ENCODE measurements around the gene ABHD17A. TPM values are rescaled to one million over a fixed set of nuclear protein-coding genes. Genes with fewer than 3 reads are reported as not detected.
"Not testable (repeated sequence)": the region's sequence is repeated elsewhere in the genome, so short reads cannot be mapped to it uniquely, and the experiment has no call there.

The ABHD17A gene
- polyA plus RNA-seq, 3 donors from 2014 or later, result 652 to 783 (median 741) TPM

DNA sequence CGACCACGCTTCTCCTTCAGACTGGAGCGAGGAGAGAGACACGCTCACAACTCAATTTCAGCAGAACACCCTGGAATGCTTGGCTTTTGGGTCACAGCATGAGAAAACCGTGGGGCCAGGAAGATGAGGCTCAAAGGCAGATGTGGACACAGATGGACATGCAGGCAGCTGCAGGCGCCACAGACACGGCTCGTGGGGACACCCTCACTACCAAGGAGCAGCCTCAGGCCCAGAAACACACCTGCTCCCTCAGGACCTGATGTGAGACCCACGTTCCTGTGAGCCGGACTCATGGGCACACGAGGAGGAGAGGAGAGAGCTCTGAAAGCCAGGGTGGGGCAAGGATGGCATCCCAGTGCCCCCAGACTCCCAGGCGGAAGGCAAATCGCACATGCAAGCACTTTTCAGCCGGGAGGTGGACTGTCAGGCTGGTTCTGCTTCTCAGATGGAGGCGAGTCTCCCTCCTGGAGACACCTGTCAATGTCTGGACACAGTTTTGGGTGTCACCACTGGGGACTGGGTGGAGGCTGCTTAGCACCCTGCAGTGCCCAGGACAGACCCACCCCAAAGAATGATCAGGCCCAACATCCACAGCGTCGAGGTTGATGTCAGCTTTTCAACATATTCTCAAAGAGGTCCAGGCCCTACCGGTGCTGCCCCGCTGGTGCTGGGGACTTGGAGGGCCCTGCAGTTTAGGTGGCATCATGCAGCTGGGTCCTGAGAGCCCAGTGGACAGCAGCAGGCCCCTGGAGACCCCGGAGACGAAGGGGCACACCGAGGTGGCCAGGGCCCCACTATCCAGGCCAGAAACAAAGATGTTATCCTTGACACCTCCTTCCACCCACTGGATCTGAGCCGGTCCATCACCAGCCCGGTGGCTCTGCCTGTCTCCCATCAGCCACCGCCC is 2.3 kb downstream of the ABHD17A start:
- Mint-ChIP-seq H3K36me3 (peaks cover 18 to 23% (median 21%) of the 10 kb centered on the region in 3 donors), H3K27me3 (ENCODE audit: low read depth in 3 of 3) (peaks cover 29 to 44% (median 35%) of the 10 kb centered on the region in 3 donors), H3K4me3 (peak overlapping the region; percentile 98 to 100 (median 98)), H3K4me1 (peaks cover 34 to 52% of the 10 kb centered on the region in 2 donors), H3K9me3 (peaks cover 0 to 7% (median 3%) of the 10 kb centered on the region in 6 donors), H3K27ac (peak overlapping the region; percentile 99 to 100 (median 100))
- DNase-seq, result peak in 1 of 3 donors; percentile 39

DNA sequence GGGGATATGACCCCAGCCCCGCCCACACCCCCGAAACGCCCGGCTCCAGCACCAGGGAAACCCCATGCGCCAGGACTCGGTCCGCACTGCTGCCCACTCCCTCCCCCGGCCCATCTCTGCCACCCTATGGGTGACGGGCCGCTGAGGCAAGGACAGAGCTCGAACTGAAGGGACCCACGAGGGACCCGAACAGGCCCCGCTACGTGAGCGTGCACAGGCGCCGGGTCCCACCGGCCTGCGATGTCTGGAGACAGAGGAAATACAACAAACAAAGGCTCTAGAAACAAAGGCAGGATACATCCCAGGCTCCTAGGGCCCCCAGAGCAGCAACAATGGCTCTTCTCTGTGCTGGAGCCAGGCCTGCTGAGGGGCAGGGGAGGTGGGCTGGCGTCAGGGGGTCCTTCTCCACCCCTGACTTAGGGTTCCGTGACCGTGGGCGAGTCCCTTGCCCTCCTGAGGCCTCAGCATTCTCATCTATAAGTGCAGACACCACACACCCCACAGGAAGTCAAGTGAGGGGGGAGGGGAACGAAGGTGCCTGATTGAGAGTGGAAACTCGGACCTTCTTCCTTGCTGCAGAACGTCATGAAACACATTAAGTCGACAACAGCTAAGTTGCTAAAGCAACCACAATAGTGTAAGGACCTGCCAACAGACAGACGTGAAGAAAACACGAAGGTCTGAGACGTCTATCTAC is 3.1 kb downstream of the ABHD17A start:
- Mint-ChIP-seq H3K27ac (peak overlapping the region; percentile 99 to 100 (median 100)), H3K36me3 (peaks cover 18 to 23% (median 21%) of the 10 kb centered on the region in 3 donors), H3K4me1 (peaks cover 30 to 47% of the 10 kb centered on the region in 2 donors), H3K4me3 (peak overlapping the region; percentile 98 to 100 (median 98)), H3K9me3 (peaks cover 0 to 7% (median 3%) of the 10 kb centered on the region in 6 donors), H3K27me3 (ENCODE audit: low read depth in 3 of 3) (peaks cover 29 to 44% (median 35%) of the 10 kb centered on the region in 3 donors)
- peak; percentile 94 to 96 (median 96) for DNase-seq

DNA sequence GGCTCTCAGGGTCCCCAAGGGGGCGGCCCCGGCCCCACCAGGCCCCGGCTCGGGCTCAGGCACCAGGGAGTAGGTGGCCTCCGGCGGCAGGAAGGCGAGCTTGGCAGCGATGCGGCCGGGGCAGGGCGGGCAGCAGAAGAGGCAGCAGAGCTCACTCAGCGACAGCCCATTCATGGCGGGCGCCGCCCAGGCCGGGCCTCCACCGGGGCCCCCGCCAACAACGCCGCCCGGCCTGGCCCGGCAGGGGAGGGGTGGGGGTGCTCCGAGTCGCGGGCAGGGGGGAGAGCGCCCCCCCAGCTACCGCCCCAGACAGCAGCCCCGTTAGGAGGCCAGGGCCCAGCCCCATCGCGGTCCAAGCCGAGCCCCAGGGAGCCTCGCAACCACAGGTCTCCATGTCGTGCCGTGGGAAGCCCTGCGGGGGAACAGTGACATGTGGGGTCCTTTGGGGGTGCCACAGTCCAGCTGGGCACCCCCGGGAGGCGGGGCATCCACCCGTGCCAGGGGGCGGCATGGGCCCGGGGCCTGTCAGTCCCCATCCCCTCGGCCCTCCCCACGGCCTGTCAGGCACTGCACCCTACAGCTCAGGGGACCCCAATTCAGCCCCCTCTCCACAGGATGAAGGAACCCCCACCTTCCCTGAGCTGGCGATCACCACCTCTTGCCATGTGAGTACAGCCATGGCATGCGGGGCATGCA is 3.8 kb downstream of the ABHD17A start:
- Mint-ChIP-seq H3K4me1 (peaks cover 28 to 46% of the 10 kb centered on the region in 2 donors), H3K27ac (peak overlapping the region; percentile 99 to 100 (median 100))
- H3K9me3 Mint-ChIP-seq, result not testable (repeated sequence)

GRCh38 chr19:1880611-1881392 is 4.5 kb downstream of the ABHD17A start:
- no peak for DNase-seq
- Mint-ChIP-seq H3K4me3 (peak overlapping the region; percentile 35 to 62 (median 52)), H3K27me3 (ENCODE audit: low read depth in 3 of 3) (peaks cover 35 to 51% (median 42%) of the 10 kb centered on the region in 3 donors), H3K4me1 (peaks cover 34 to 50% of the 10 kb centered on the region in 2 donors), H3K27ac (peak overlapping the region; percentile 44 to 84 (median 76)), H3K36me3 (peaks cover 18 to 23% (median 21%) of the 10 kb centered on the region in 3 donors), H3K9me3 (peaks cover 0 to 7% (median 3%) of the 10 kb centered on the region in 6 donors)

More for the DNA sequence above, 3.8 kb downstream of the ABHD17A start:
- Mint-ChIP-seq H3K36me3 (peaks cover 18 to 23% (median 21%) of the 10 kb centered on the region in 3 donors), H3K27me3 (ENCODE audit: low read depth in 3 of 3) (peaks cover 29 to 46% (median 35%) of the 10 kb centered on the region in 3 donors), H3K4me3 (peak overlapping the region; percentile 98 to 100 (median 98))
- peak in 2 of 3 donors; percentile 45 to 46 for DNase-seq

GRCh38 chr19:1879982-1880381 is 5.3 kb downstream of the ABHD17A start:
- peaks cover 38 to 50% of the 10 kb centered on the region in 2 donors for H3K4me1 Mint-ChIP-seq
- peaks cover 18 to 23% (median 21%) of the 10 kb centered on the region in 3 donors for H3K36me3 Mint-ChIP-seq
- peak overlapping the region; percentile 35 to 66 (median 57) for H3K4me3 Mint-ChIP-seq
- H3K27ac Mint-ChIP-seq, result peak overlapping the region; percentile 44 to 84 (median 76)
- H3K27me3 Mint-ChIP-seq (ENCODE audit: low read depth in 3 of 3), result peaks cover 43 to 52% (median 44%) of the 10 kb centered on the region in 3 donors
- H3K9me3 Mint-ChIP-seq, DNase-seq: not testable (repeated sequence)

DNA sequence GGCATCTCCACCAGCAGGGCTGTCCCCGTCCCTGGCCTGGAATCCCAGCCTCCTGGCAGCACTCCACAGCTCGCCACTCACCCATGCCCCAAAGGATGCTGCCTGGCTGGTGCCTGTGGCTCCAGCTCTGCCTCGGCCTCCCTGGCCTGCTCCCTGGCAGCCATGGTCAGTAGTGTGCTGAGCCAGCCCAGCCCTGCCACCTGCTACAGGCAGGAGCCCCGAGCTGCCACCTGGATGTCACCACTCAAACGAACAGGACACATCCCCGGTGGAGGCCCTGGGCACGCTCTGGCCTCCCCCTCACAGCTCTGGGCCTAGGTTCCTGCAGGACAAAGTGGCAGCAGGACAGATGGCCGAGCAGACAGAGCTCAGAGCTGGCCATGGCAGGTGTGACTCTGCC is 6.7 kb downstream of the ABHD17A start:
- Mint-ChIP-seq H3K27ac (peak overlapping the region in 4 of 6 donors; percentile 30 to 71 (median 44)), H3K4me3 (peak overlapping the region in 2 of 5 donors; percentile 24 to 41), H3K36me3 (peaks cover 10 to 13% (median 10%) of the 10 kb centered on the region in 3 donors), H3K27me3 (ENCODE audit: low read depth in 3 of 3) (peaks cover 37 to 44% (median 39%) of the 10 kb centered on the region in 3 donors), H3K4me1 (peaks cover 41 to 56% of the 10 kb centered on the region in 2 donors)
- not testable (repeated sequence) for H3K9me3 Mint-ChIP-seq, DNase-seq

DNA sequence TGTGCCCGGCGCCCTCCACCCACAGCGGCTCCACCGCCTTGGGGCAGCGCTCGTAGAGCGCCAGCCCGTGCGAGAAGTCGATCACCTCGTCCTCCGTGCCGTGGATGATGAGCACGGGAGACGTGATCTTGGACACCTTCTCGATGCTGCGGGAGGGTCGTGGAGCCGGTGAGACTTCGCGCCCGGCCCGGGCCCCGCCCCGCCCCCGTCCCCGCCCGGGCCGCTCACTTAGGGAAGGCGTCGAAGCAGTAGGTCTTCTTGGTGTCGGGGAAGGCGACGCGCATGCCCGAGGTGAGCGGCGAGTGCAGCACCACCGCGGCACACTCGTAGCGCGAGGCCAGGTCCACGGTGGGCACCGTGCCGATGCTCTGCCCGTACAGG is 8.0 kb downstream of the ABHD17A start:
- not testable (repeated sequence) for H3K4me3 Mint-ChIP-seq, H3K36me3 Mint-ChIP-seq, H3K27ac Mint-ChIP-seq, H3K9me3 Mint-ChIP-seq, DNase-seq
- peaks cover 28 to 49% of the 10 kb centered on the region in 2 donors for H3K4me1 Mint-ChIP-seq
- peaks cover 24 to 31% (median 26%) of the 10 kb centered on the region in 3 donors for H3K27me3 Mint-ChIP-seq (ENCODE audit: low read depth in 3 of 3)

GRCh38 chr19:1876496-1877279 is 8.6 kb downstream of the ABHD17A start:
- Mint-ChIP-seq H3K27me3 (ENCODE audit: low read depth in 3 of 3) (peaks cover 20 to 27% (median 26%) of the 10 kb centered on the region in 3 donors), H3K27ac (peak overlapping the region; percentile 97 to 100 (median 98)), H3K4me3 (peak overlapping the region; percentile 93 to 97 (median 96)), H3K4me1 (peaks cover 24 to 45% of the 10 kb centered on the region in 2 donors)
- not testable (repeated sequence) for H3K36me3 Mint-ChIP-seq, DNase-seq, H3K9me3 Mint-ChIP-seq

DNA sequence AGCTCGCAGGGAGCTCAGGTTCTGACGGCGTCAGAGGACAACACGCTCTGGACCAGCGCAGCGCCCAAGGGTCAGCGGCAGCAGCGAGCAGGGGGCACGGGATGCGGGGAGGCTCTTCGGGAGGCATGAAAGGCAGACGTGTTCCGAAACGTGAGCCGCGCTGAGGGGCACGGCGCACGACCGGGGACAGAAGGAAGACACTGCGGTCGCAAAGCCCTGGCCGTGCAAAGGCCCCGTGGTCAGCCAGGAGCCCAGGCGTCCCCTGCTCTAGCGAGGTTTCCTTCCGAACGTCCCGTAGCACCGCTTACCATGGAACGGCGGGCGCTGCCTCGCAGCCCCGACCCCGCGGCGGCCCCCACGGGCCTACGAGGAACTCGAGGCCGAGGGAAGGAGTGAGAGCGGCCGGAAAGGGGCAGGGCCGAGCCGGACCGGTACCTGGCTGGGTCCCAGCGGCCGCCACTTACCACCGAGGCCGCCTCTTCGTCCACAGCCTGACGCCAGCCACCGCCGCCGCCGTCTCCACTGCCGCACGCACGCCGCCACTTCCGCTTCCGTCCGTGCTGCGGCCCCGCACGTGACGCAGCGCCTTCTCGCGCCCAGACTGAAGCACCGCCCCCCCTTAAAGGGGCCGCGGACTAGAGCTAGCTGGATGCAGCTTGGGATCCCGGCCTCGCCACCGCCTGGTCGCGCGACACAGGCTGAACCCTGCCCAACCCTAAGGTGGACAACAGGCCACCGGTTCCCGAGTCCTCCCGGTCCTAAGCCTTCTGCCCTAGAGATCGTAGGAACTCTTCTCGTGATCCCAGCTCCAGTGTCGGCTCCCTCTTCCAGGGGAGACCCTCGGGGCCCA is 9.4 kb downstream of the ABHD17A start:
- H3K36me3 Mint-ChIP-seq, result peaks cover 0 to 2% (median 0%) of the 10 kb centered on the region in 3 donors
- peak overlapping the region; percentile 93 to 97 (median 96) for H3K4me3 Mint-ChIP-seq
- H3K27ac Mint-ChIP-seq, result peak overlapping the region; percentile 97 to 100 (median 98)

DNA sequence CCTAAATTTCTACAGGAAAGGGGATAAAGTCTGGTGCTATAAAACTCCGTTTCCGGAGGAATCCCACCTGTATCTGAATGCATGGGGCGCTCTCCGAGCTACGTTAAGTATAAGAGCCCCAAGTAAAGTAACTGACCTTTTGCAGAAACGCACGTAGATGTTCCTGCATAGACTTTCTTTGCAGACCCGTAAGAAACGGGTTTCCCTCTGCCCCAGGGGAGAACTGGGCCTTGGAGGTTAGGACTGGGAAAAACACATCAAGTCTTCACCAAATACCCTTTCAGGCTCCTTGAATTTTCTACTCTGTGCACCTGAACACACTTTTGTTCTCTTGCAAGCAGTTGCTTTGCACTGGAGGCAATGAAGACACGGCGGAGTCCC is 10.0 kb downstream of the ABHD17A start:
- H3K4me1 Mint-ChIP-seq, result peaks cover 24 to 43% of the 10 kb centered on the region in 2 donors
- peak overlapping the region; percentile 97 to 100 (median 98) for H3K27ac Mint-ChIP-seq
- H3K4me3 Mint-ChIP-seq, result peak overlapping the region; percentile 93 to 97 (median 96)
- not testable (repeated sequence) for DNase-seq, H3K9me3 Mint-ChIP-seq, H3K36me3 Mint-ChIP-seq
- peaks cover 20 to 27% (median 25%) of the 10 kb centered on the region in 3 donors for H3K27me3 Mint-ChIP-seq (ENCODE audit: low read depth in 3 of 3)

More for the DNA sequence above, 9.4 kb downstream of the ABHD17A start:
- peaks cover 24 to 44% of the 10 kb centered on the region in 2 donors for H3K4me1 Mint-ChIP-seq
- peaks cover 20 to 27% (median 26%) of the 10 kb centered on the region in 3 donors for H3K27me3 Mint-ChIP-seq (ENCODE audit: low read depth in 3 of 3)
- peak; percentile 92 to 95 (median 94) for DNase-seq
- H3K9me3 Mint-ChIP-seq, result no peaks in the 10 kb centered on the region
